H9 (cell line): Measurements from ENCODE around the gene APOOL. TPM values are rescaled to one million over a fixed set of nuclear protein-coding genes. Genes with fewer than 3 reads are reported as not detected.

Experiments used
- DNase-seq: peaks from one replicate; pipeline ENCODE4 v3.0.0-alpha.2; 2017
- H2AFZ ChIP-seq: one replicate; pipeline ENCODE4 v1.6.1; 2013; ENCODE audit warnings: mild to moderate bottlenecking, low read length, control low read depth, moderate library complexity
- H2AK5ac ChIP-seq: 2 replicates; pipeline ENCODE4 v1.6.1; 2013; ENCODE audit warnings: low read length, control low read depth, mixed read lengths; ENCODE audit not compliant: insufficient read length
- H2BK120ac ChIP-seq: one replicate; pipeline ENCODE4 v1.6.1; 2013; ENCODE audit warnings: low read depth, mild to moderate bottlenecking, low read length, control low read depth, inconsistent platforms; ENCODE audit not compliant: poor library complexity, severe bottlenecking
- H2BK12ac ChIP-seq: 2 replicates; pipeline ENCODE4 v1.6.1; 2013; ENCODE audit warnings: low read length, control low read depth, mixed read lengths, low read depth; ENCODE audit not compliant: insufficient read length
- H2BK15ac ChIP-seq: 2 replicates; pipeline ENCODE4 v1.6.1; 2013; ENCODE audit warnings: low read depth, low read length, control low read depth
- H2BK20ac ChIP-seq: one replicate; pipeline ENCODE4 v1.6.1; 2013; ENCODE audit warnings: low read depth, mild to moderate bottlenecking, low read length, control low read depth, inconsistent platforms; ENCODE audit not compliant: poor library complexity, severe bottlenecking
- H2BK5ac ChIP-seq: 2 replicates; pipeline ENCODE4 v1.6.1; 2013; ENCODE audit warnings: low read length, control low read depth, mixed read lengths; ENCODE audit not compliant: insufficient read length
- H3K14ac ChIP-seq: 2 replicates; pipeline ENCODE4 v1.6.1; 2013; ENCODE audit warnings: low read length, control low read depth; ENCODE audit not compliant: insufficient read depth
- H3K18ac ChIP-seq: 2 replicates; pipeline ENCODE4 v1.6.1; 2013; ENCODE audit warnings: low read depth, mild to moderate bottlenecking, mixed read lengths, low read length, control low read depth; ENCODE audit not compliant: insufficient read length
- H3K23ac ChIP-seq: 2 replicates; pipeline ENCODE4 v1.6.1; 2013; ENCODE audit warnings: low read length, control low read depth, mixed read lengths, low read depth; ENCODE audit not compliant: insufficient read length
- H3K23me2 ChIP-seq: 2 replicates; pipeline ENCODE4 v1.6.1; 2013; ENCODE audit warnings: low read depth, mild to moderate bottlenecking, mixed read lengths, low read length, control low read depth; ENCODE audit not compliant: insufficient read length, poor library complexity, severe bottlenecking
- H3K27ac ChIP-seq: 2 replicates; pipeline ENCODE4 v1.5.1; 2013; ENCODE audit warnings: low read length, control low read depth, mixed read lengths, low read depth; ENCODE audit not compliant: insufficient read length
- H3K27me3 ChIP-seq: 2 replicates; pipeline ENCODE4 v1.6.1; 2013; ENCODE audit warnings: low read length, control low read depth, inconsistent platforms; ENCODE audit not compliant: insufficient read depth
- H3K4ac ChIP-seq: 2 replicates; pipeline ENCODE4 v1.6.1; 2013; ENCODE audit warnings: low read depth, mild to moderate bottlenecking, control low read depth, inconsistent platforms, low read length, moderate library complexity
- H3K4me1 ChIP-seq: 2 replicates; pipeline ENCODE4 v1.6.1; 2013; ENCODE audit warnings: low read length, control low read depth, inconsistent platforms; ENCODE audit not compliant: insufficient read depth
- H3K4me2 ChIP-seq: 2 replicates; pipeline ENCODE4 v1.6.1; 2013; ENCODE audit warnings: low read length, control low read depth, mixed read lengths; ENCODE audit not compliant: insufficient read length, insufficient read depth
- H3K56ac ChIP-seq: 2 replicates; pipeline ENCODE4 v1.6.1; 2013; ENCODE audit warnings: low read depth, mild to moderate bottlenecking, mixed read lengths, low read length, control low read depth; ENCODE audit not compliant: insufficient read length
- H3K79me1 ChIP-seq: 2 replicates; pipeline ENCODE4 v1.6.1; 2013; ENCODE audit warnings: low read depth, mild to moderate bottlenecking, moderate library complexity, low read length, control low read depth, inconsistent platforms; ENCODE audit not compliant: insufficient read depth, poor library complexity, severe bottlenecking
- H3K79me2 ChIP-seq: 2 replicates; pipeline ENCODE4 v1.6.1; 2013; ENCODE audit warnings: low read length, control low read depth, inconsistent platforms; ENCODE audit not compliant: insufficient read depth
- H3K9ac ChIP-seq: 2 replicates; pipeline ENCODE4 v1.6.1; 2013; ENCODE audit warnings: low read length, control low read depth, mixed read lengths; ENCODE audit not compliant: insufficient read length; ENCODE audit errors: extremely low read depth
- H3K9me3 ChIP-seq: one replicate; pipeline ENCODE4 v1.6.1; 2013; ENCODE audit warnings: low read depth, low read length, inconsistent platforms; ENCODE audit not compliant: control insufficient read depth
- H3T11ph ChIP-seq: one replicate; pipeline ENCODE4 v1.6.1; 2013; ENCODE audit warnings: mild to moderate bottlenecking, low read length, control low read depth, inconsistent platforms
- H4K20me1 ChIP-seq: one replicate; pipeline ENCODE4 v1.6.1; 2013; ENCODE audit not compliant: control insufficient read depth, insufficient read length, insufficient read depth
- H4K5ac ChIP-seq: 2 replicates; pipeline ENCODE4 v1.6.1; 2013; ENCODE audit warnings: low read depth, mild to moderate bottlenecking, mixed read lengths, low read length, control low read depth; ENCODE audit not compliant: insufficient read length
- H4K8ac ChIP-seq: replicated peaks from 2 replicates; pipeline ENCODE4 v1.6.1; 2013; ENCODE audit warnings: low read length, control low read depth, mixed read lengths, low read depth; ENCODE audit not compliant: insufficient read length
- H4K91ac ChIP-seq: 2 replicates; pipeline ENCODE4 v1.6.1; 2013; ENCODE audit warnings: low read depth, mild to moderate bottlenecking, moderate library complexity, mixed read lengths, low read length, control low read depth; ENCODE audit not compliant: insufficient read length
- H3K27ac Mint-ChIP-seq, 3 experiments: 2 replicates in 2 of 3; 3 replicates in 1 of 3; pipeline ENCODE4 v1.8.0; 2020 to 2021; ENCODE audit warnings: mixed read lengths in 3 of 3, mild to moderate bottlenecking in 1 of 3, moderate library complexity in 1 of 3
- H3K27me3 Mint-ChIP-seq: 2 replicates; pipeline ENCODE4 v1.8.0; 2021; ENCODE audit warnings: low read depth, mild to moderate bottlenecking, moderate library complexity, mixed read lengths
- H3K36me3 Mint-ChIP-seq, 3 experiments: 2 replicates in 2 of 3; 3 replicates in 1 of 3; pipeline ENCODE4 v1.8.0; 2020 to 2021; ENCODE audit warnings: low read depth in 3 of 3, mixed read lengths in 3 of 3; ENCODE audit not compliant: insufficient read depth in 1 of 3
- H3K4me1 Mint-ChIP-seq, 2 experiments: 2 replicates each; pipeline ENCODE4 v1.8.0; 2020; ENCODE audit warnings: mixed read lengths in 2 of 2
- H3K4me3 Mint-ChIP-seq, 2 experiments: 2 replicates in 1 of 2; 3 replicates in 1 of 2; pipeline ENCODE4 v1.8.0; 2020 to 2021; ENCODE audit warnings: mild to moderate bottlenecking in 2 of 2, mixed read lengths in 2 of 2, moderate library complexity in 1 of 2
- H3K9me3 Mint-ChIP-seq, 2 experiments: 2 replicates in 1 of 2; 3 replicates in 1 of 2; pipeline ENCODE4 v1.8.0; 2020; ENCODE audit warnings: mild to moderate bottlenecking in 2 of 2, mixed read lengths in 2 of 2, moderate library complexity in 1 of 2
- WGBS: extraction: QIAGEN DNeasy Blood & Tissue Kit; methylation state at CpG from one replicate; pipeline ENCODE4 v1.1.7; 2013; ENCODE audit warnings: missing lambda C conversion rate, low lambda C conversion rate, mixed read lengths; ENCODE audit not compliant: insufficient read length; ENCODE audit errors: extremely low coverage; 5-methylcytosine and 5-hydroxymethylcytosine counted together
- total RNA-seq: library from RNA; stranded (reverse); gene quantifications from 2 replicates; pipeline ENCODE4 v1.2.1, GENCODE V29; 2021
- TF ChIP-seq, protein P1 (sequence below): fragments of 200-600 bp; sonication (generic); conservative IDR thresholded peaks from 3 replicates; pipeline ENCODE4 v1.8.0; 2021; ENCODE audit warnings: antibody characterized with exemption, mild to moderate bottlenecking

Gene APOOL
- total RNA-seq, 1 experiment from 2014 or later = 8.0 TPM

GRCh38 chrX:85139422-85139821 lies 135.7 kb downstream of the APOOL start:
- Histone ChIP-seq H2BK120ac (no peak overlapping the region), H3K9ac (no peak overlapping the region), H3T11ph (no peak overlapping the region), H2BK15ac (no peak overlapping the region), H2AFZ (no peak overlapping the region), H4K91ac (no peak overlapping the region), H3K27ac (no peak overlapping the region), H2BK12ac (no peak overlapping the region), H2AK5ac (no peak overlapping the region), H3K27me3 (no peaks in the 10 kb centered on the region), H2BK20ac (no peak overlapping the region), H4K20me1 (no peaks in the 10 kb centered on the region), H3K79me2 (no peaks in the 10 kb centered on the region), H3K18ac (no peak overlapping the region), H3K14ac (no peak overlapping the region), H3K56ac (no peak overlapping the region), H4K8ac (no peak overlapping the region), H3K79me1 (no peaks in the 10 kb centered on the region), H2BK5ac (no peak overlapping the region), H3K23me2 (no peaks in the 10 kb centered on the region), H3K4me1 (no peaks in the 10 kb centered on the region), H3K4me2 (no peak overlapping the region), H3K4ac (no peak overlapping the region), H4K5ac (no peak overlapping the region), H3K9me3 (peaks cover 14% of the 10 kb centered on the region), H3K23ac (no peak overlapping the region)
- DNase-seq = no peak
- Mint-ChIP-seq H3K27ac (no peak overlapping the region), H3K36me3 (peaks cover 0 to 4% (median 0%) of the 10 kb centered on the region in 3 experiments; a peak in 4 of 7 replicates), H3K27me3 (no peaks in the 10 kb centered on the region), H3K4me1 (no peaks in the 10 kb centered on the region), H3K9me3 (peaks cover 28% of the 10 kb centered on the region in 2 experiments), H3K4me3 (no peak overlapping the region)
- TF ChIP-seq, protein P1, sequence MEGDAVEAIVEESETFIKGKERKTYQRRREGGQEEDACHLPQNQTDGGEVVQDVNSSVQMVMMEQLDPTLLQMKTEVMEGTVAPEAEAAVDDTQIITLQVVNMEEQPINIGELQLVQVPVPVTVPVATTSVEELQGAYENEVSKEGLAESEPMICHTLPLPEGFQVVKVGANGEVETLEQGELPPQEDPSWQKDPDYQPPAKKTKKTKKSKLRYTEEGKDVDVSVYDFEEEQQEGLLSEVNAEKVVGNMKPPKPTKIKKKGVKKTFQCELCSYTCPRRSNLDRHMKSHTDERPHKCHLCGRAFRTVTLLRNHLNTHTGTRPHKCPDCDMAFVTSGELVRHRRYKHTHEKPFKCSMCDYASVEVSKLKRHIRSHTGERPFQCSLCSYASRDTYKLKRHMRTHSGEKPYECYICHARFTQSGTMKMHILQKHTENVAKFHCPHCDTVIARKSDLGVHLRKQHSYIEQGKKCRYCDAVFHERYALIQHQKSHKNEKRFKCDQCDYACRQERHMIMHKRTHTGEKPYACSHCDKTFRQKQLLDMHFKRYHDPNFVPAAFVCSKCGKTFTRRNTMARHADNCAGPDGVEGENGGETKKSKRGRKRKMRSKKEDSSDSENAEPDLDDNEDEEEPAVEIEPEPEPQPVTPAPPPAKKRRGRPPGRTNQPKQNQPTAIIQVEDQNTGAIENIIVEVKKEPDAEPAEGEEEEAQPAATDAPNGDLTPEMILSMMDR = no peak
- no CpG with 5 or more reads among the region's 1 CpG for WGBS
